ENCODE data around the gene PPP1R3E. TPM values are rescaled to one million over a fixed set of nuclear protein-coding genes. Genes with fewer than 3 reads are reported as not detected.
A peak's percentile ranks its signal among the peaks of the same experiment; 100 is the strongest.

The PPP1R3E gene
- total RNA-seq, 1 donor = 10.9 TPM

DNA sequence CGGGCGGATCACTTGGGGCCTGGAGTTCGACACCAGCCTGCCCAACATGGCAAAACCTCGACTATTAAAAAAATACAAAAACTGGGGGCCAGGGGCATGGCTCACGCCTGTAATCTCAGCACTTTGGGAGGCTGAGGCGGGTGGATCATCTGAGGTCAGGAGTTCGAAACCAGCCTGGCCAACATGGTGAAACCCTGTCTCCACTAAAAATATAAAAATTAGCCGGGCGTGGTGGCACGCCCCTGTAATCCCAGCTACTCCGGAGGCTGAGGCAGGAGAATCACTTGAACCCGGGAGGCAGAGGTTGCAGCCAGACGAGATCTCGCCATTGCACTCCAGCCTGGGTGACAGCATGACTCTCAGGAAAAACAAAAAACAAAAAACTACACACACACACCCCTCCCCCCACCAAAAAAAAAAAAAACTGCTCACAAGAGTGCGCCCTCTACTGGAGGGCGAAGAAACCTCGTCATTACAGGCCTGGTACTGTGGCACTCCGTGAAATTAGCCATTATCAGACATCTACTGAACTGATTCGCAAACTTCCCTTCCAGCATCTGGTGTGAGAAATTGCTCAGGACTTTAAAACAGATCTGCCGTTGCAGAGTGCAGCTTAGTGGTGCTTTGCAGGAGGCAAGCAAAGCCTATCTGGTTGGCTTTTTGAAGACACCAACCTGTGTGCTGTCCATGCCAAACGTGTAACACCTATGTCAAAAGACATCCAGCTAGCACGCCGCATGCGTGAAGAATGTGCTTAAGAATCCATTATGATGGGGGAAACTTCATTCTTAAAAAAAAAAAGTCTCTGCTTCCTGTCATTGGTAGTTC lies 7.7 kb downstream of the PPP1R3E start:
- DNase-seq (ENCODE audit: low read depth) = peak; percentile 55
- TF ChIP-seq, protein P1, sequence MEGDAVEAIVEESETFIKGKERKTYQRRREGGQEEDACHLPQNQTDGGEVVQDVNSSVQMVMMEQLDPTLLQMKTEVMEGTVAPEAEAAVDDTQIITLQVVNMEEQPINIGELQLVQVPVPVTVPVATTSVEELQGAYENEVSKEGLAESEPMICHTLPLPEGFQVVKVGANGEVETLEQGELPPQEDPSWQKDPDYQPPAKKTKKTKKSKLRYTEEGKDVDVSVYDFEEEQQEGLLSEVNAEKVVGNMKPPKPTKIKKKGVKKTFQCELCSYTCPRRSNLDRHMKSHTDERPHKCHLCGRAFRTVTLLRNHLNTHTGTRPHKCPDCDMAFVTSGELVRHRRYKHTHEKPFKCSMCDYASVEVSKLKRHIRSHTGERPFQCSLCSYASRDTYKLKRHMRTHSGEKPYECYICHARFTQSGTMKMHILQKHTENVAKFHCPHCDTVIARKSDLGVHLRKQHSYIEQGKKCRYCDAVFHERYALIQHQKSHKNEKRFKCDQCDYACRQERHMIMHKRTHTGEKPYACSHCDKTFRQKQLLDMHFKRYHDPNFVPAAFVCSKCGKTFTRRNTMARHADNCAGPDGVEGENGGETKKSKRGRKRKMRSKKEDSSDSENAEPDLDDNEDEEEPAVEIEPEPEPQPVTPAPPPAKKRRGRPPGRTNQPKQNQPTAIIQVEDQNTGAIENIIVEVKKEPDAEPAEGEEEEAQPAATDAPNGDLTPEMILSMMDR (IDR thresholded peaks at IDR 0.05; ENCODE audit: insufficient read depth, low read length) = peak; percentile 89
- no peak overlapping the region for H3K4me3 ChIP-seq (ENCODE audit: low read depth, low read length)

DNA sequence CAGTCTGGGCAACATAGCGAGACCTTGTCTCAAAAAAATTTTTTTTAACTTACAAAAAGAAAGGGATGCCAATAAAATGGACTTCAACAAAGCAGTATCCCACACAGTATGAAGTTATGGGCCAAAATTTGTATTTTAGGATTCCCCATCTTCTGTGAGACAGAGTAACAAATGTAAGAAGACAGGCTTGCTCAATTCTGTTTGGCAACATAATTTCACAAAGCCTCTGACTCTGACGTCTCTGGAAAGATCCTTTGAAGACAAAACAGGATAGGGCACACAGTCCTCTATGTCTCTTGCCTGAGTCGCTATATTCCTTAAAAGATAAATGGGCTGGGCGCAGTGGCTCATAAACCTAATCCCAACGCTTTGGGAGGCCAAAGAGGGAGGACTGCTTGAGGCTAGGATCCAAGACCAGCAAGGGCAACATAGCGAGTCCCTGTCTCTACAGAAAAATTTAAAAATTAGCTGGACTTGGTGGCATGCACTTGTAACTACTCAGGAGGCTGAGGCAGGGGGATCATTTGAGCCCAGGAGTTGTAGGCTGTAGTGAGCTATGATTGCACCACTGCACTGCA lies 15.7 kb downstream of the PPP1R3E start:
- peak overlapping the region; percentile 77 for H3K4me3 ChIP-seq (ENCODE audit: low read depth, low read length)
- TF ChIP-seq, protein P1 (IDR thresholded peaks at IDR 0.05; ENCODE audit: insufficient read depth, low read length) = no peak
- DNase-seq (ENCODE audit: low read depth) = peak; percentile 21

DNA sequence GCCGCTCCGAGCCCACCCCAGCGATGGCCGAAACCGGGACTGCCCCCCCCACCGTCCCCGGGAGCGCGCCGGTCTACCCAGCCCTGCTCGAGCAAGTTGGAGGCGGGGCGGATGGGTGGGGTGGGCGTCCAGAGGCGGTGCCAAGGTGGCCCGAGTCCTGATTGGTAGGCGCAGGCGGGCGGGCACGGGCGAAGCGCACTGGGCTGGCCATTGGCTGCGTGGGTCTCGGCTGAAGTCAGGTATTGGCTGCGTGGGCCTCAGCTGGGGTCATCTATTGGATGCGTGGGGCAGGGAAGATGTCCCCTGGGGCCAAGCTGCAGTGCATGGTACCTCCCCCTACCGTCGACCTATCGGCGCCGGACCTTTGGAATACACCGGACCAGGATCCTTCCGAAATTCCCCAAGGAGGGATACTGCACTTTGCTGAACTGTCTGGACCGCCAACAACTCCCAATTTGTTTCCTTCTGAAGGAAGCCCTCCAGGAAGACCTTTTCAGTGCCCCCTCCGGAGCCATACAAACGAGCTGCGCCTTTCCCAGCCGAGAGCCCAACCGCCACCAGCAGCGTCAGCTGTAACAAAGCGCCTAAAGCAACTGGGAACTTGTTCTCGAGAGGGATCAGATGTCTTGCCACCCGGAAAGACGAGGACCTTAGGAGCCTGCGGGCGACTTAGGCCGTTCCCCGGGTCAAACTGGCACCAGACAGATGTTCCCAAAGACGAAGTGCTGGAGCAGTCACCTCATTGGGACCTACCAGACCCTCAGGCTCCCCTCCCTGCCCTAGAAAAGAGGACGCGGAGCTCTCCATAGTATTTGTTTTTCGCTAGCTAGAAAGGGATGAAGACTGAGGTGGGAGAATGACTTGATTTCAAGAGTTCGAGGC lies 16.4 kb downstream of the PPP1R3E start, which contains the start of gene HOMEZ:
HOMEZ (minus strand) TSS at position 113 of the 882 bp plus-strand sequence. CDS start 180 bp downstream, outside the sequence.
- peak within 1 kb of the TSS; percentile 77 for H3K4me3 ChIP-seq (ENCODE audit: low read depth, low read length)
- peak; percentile 98 for DNase-seq (ENCODE audit: low read depth)
- TF ChIP-seq, protein P1 (IDR thresholded peaks at IDR 0.05; ENCODE audit: insufficient read depth, low read length) = peak; percentile 8

DNA sequence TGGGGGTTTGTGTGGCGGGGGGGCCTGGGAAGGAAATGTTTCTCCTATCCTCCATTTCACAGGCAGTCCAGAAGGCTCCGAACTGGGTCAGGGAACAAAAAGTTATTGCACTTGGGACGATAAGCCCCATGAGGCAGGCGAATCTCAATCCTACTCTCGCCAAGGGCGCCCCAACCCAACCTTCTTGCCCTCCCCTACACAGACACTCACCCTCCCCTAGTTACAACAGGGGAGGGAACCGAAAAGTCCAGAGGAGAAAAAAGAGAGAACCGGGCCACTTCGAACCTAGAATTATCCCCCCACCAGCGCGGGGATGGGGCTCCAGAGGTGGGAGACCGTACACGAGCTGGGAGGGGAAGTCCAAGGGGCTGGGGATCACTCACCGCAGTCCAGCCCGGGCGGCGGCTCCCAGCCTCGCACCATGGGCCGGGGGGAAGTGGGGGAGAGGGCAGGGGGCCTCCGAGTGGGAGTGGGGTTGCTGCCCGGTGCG lies 17.1 kb downstream of the PPP1R3E start:
- peak overlapping the region; percentile 74 for H3K4me3 ChIP-seq (ENCODE audit: low read depth, low read length)
- no peak for DNase-seq (ENCODE audit: low read depth)
- TF ChIP-seq, protein P1 (IDR thresholded peaks at IDR 0.05; ENCODE audit: insufficient read depth, low read length) = no peak

DNA sequence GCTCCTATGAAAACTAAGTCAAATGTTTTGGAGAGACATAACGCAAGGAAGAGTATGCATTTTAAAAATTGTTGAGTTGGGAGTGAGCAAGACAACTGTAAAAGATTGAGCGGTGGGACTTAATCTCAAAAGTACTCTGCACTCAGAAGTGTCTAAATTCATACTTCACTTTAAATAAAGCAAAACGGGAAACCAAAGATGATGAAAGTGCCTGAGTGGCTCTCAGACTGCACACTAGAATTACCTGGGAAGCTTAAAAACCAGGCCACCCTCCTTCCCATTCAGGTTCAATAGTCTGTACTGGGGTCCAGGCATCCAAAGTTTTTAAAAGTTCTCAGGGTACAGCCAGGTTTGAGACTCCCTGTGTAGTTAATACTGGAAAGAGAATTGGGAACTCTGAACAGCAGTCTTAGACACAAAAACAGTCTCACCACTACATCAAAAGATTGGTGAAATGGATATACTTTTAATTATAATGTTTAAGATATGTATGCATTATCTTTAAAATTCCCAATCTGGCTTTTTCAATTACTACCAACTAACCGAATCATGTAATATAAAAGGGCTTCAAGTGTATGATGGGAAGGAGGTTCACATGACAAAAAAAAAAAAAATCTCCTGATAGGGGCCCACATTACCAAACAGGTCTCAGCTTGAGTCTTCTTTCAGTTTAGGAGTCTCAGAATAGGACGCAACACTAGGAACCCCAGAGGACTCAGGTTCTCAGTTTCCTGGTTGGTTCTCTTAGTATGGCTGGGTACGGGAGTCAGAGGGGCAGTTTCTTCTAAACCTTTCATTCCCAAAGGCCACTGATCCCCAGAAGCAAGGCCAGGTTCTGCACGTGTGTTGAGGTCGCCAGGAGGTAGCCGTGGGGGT lies 17.8 kb downstream of the PPP1R3E start:
- TF ChIP-seq, protein P1 (IDR thresholded peaks at IDR 0.05; ENCODE audit: insufficient read depth, low read length) = no peak
- peak; percentile 35 for DNase-seq (ENCODE audit: low read depth)
- H3K4me3 ChIP-seq (ENCODE audit: low read depth, low read length) = peak overlapping the region; percentile 74

Data from fibroblast of the aortic adventitia (primary cell).